ENCODE data around the gene PALLD. TPM values are rescaled to one million over a fixed set of nuclear protein-coding genes. Genes with fewer than 3 reads are reported as not detected.

PALLD gene
- total RNA-seq, 1 experiment from 2014 or later, result 23.7 TPM

- TF ChIP-seq ZNF281 (CRISPR knock-in tag; IDR thresholded peaks at IDR 0.05), result no peak
- TF ChIP-seq NR3C1 (CRISPR knock-in tag; conservative IDR thresholded peaks at IDR 0.05; ENCODE audit: low read depth), result no peak
- no peak for TF ChIP-seq ERG (CRISPR knock-in tag; IDR thresholded peaks at IDR 0.05)
- TF ChIP-seq TCF7 (CRISPR knock-in tag; IDR thresholded peaks at IDR 0.05; ENCODE audit: low read depth), result no peak
- no peak for TF ChIP-seq JAZF1 (CRISPR knock-in tag; IDR thresholded peaks at IDR 0.05)
- TF ChIP-seq PRDM15 (CRISPR knock-in tag; IDR thresholded peaks at IDR 0.05), result no peak
- TF ChIP-seq OVOL2 (CRISPR knock-in tag; IDR thresholded peaks at IDR 0.05; ENCODE audit: borderline replicate concordance), result no peak
- TF ChIP-seq ESRRA (CRISPR knock-in tag; IDR thresholded peaks at IDR 0.05; ENCODE audit: borderline replicate concordance), result no peak
- no peak for TF ChIP-seq ATF2 (CRISPR knock-in tag; IDR thresholded peaks at IDR 0.05; ENCODE audit: borderline replicate concordance, low read depth)
- no peak for TF ChIP-seq SMAD4 (CRISPR knock-in tag; IDR thresholded peaks at IDR 0.05)
Measured at GRCh38 chr4:168629566-168629965, 132.7 kb downstream of the PALLD start (continued).

GRCh38 chr4:168630445-168631187 is 133.8 kb downstream of the PALLD start:
- POLR2A ChIA-PET, result no interaction called here
- no peaks in the 10 kb centered on the region for H3K36me3 Mint-ChIP-seq
- no peak for ATAC-seq
- TF ChIP-seq IRF1 (CRISPR knock-in tag; IDR thresholded peaks at IDR 0.05) (no peak), TCF7 (CRISPR knock-in tag; IDR thresholded peaks at IDR 0.05; ENCODE audit: low read depth) (no peak), ARID4B (CRISPR knock-in tag; IDR thresholded peaks at IDR 0.05; ENCODE audit: borderline replicate concordance) (no peak), ZNF219 (CRISPR knock-in tag; IDR thresholded peaks at IDR 0.05; ENCODE audit: borderline replicate concordance) (no peak), MXD4 (CRISPR knock-in tag; IDR thresholded peaks at IDR 0.05; ENCODE audit: borderline replicate concordance) (no peak)
- CTCF ChIA-PET, result interaction anchor here (0.6 to 3.1 kb wide), 3 partner anchors 44 to 304 kb away, joined by 3 to 14 read pairs (median 3); no protein-coding TSS in a partner anchor
- no peaks in the 10 kb centered on the region for H3K9me3 Mint-ChIP-seq
- H3K27ac Mint-ChIP-seq, result no peak overlapping the region
- H3K27me3 Mint-ChIP-seq (ENCODE audit: low read depth), result peaks cover 19% of the 10 kb centered on the region
- no peak for DNase-seq (ENCODE audit: low spot score)
- peak overlapping the region; percentile 88 for H3K4me3 Mint-ChIP-seq
- H3K4me1 Mint-ChIP-seq, result peaks cover 42% of the 10 kb centered on the region

All from WTC11 (cell line).